Astrocyte (in vitro differentiated cells and primary cell): ENCODE measurements around the gene AK9. TPM values are rescaled to one million over a fixed set of nuclear protein-coding genes. Genes with fewer than 3 reads are reported as not detected.

Experiments used
- DNase-seq: peaks from one replicate; pipeline ENCODE4 v3.0.0-alpha.2; 2010; ENCODE audit warnings: low read depth
- FAIRE-seq: peaks from 2 replicates; lab custom pipeline; 2011; peaks lifted over from hg19 to GRCh38; lab: Jason Lieb, UNC
- H2AFZ ChIP-seq: 2 replicates; pipeline ENCODE4 v1.6.0; 2012; ENCODE audit warnings: low read depth, low read length, inconsistent platforms
- H3K27ac ChIP-seq: 2 replicates; pipeline ENCODE4 v1.5.1; 2011; ENCODE audit warnings: low read depth, low read length, inconsistent platforms
- H3K27me3 ChIP-seq: 2 replicates; pipeline ENCODE4 v1.6.0; 2011; ENCODE audit warnings: low read length, inconsistent platforms; ENCODE audit not compliant: insufficient read depth
- H3K36me3 ChIP-seq: 2 replicates; pipeline ENCODE4 v1.5.1; 2011; ENCODE audit warnings: low read length, inconsistent platforms; ENCODE audit not compliant: insufficient read depth
- H3K4me1 ChIP-seq: 2 replicates; pipeline ENCODE4 v1.5.1; 2011; ENCODE audit warnings: low read length, inconsistent platforms; ENCODE audit not compliant: insufficient read depth
- H3K4me2 ChIP-seq: 2 replicates; pipeline ENCODE4 v1.6.0; 2012; ENCODE audit warnings: low read length, inconsistent platforms
- H3K4me3 ChIP-seq: 2 replicates; pipeline ENCODE4 v1.5.1; 2011; ENCODE audit warnings: low read depth, mild to moderate bottlenecking, low read length, inconsistent platforms; ENCODE audit not compliant: insufficient read depth
- H3K79me2 ChIP-seq: 2 replicates; pipeline ENCODE4 v1.6.0; 2012; ENCODE audit warnings: mild to moderate bottlenecking, low read length, inconsistent platforms; ENCODE audit not compliant: insufficient read depth
- H3K9ac ChIP-seq: 2 replicates; pipeline ENCODE4 v1.6.0; 2012; ENCODE audit warnings: mild to moderate bottlenecking, low read length, inconsistent platforms
- H3K9me3 ChIP-seq: 2 replicates; pipeline ENCODE4 v1.5.1; 2012; ENCODE audit warnings: low read depth, mild to moderate bottlenecking, low read length, inconsistent platforms; ENCODE audit not compliant: insufficient read depth
- H4K20me1 ChIP-seq: 2 replicates; pipeline ENCODE4 v1.6.0; 2012; ENCODE audit warnings: low read length, inconsistent platforms; ENCODE audit not compliant: insufficient read depth
- H3K27ac Mint-ChIP-seq: one replicate; pipeline ENCODE4 v1.8.0; 2021; ENCODE audit warnings: mild to moderate bottlenecking, mixed read lengths; ENCODE audit not compliant: unreplicated experiment
- H3K27me3 Mint-ChIP-seq: one replicate; pipeline ENCODE4 v1.8.0; 2021; ENCODE audit warnings: low read depth, mixed read lengths; ENCODE audit not compliant: unreplicated experiment
- H3K36me3 Mint-ChIP-seq: one replicate; pipeline ENCODE4 v1.8.0; 2021; ENCODE audit warnings: low read depth, mixed read lengths; ENCODE audit not compliant: unreplicated experiment
- H3K4me1 Mint-ChIP-seq: one replicate; pipeline ENCODE4 v1.8.0; 2021; ENCODE audit warnings: low read depth, mixed read lengths; ENCODE audit not compliant: unreplicated experiment
- H3K4me3 Mint-ChIP-seq: one replicate; pipeline ENCODE4 v1.8.0; 2021; ENCODE audit warnings: mild to moderate bottlenecking, moderate library complexity, mixed read lengths; ENCODE audit not compliant: unreplicated experiment
- H3K9me3 Mint-ChIP-seq: one replicate; pipeline ENCODE4 v1.8.0; 2021; ENCODE audit warnings: mild to moderate bottlenecking, mixed read lengths; ENCODE audit not compliant: unreplicated experiment
- CTCF ChIP-seq: IDR thresholded peaks from 2 replicates; pipeline ENCODE4 v1.5.1; 2011; ENCODE audit warnings: low read depth, mild to moderate bottlenecking, inconsistent platforms, low read length, moderate library complexity; ENCODE audit not compliant: insufficient read depth
- EZH2 ChIP-seq: IDR thresholded peaks from 2 replicates; pipeline ENCODE4 v1.6.1; 2012; ENCODE audit warnings: mild to moderate bottlenecking, low read length, inconsistent platforms; ENCODE audit not compliant: insufficient read depth
- total RNA-seq: library from RNA; stranded (reverse); gene quantifications from 2 replicates; pipeline ENCODE4 v1.2.1, GENCODE V29; 2021

Gene AK9
- total RNA-seq, 1 donor from 2014 or later, result 3.4 TPM

GRCh38 chr6:109477184-109477583 is 213.8 kb downstream of the AK9 start:
- H3K36me3 Mint-ChIP-seq, result peaks cover 18% of the 10 kb centered on the region
- peaks cover 36% of the 10 kb centered on the region for H3K36me3 ChIP-seq
- H3K4me1 ChIP-seq, result peaks cover 12% of the 10 kb centered on the region
- peaks cover 61% of the 10 kb centered on the region for H3K79me2 ChIP-seq
- H3K4me1 Mint-ChIP-seq, result peaks cover 18% of the 10 kb centered on the region
- H3K27ac ChIP-seq, result no peak overlapping the region
- H3K27me3 ChIP-seq, result no peaks in the 10 kb centered on the region
- H3K9ac ChIP-seq, result no peak overlapping the region
- no peak overlapping the region for H3K4me2 ChIP-seq
- H3K4me3 Mint-ChIP-seq, result no peak overlapping the region
- no peak overlapping the region for H2AFZ ChIP-seq
- peaks cover 44% of the 10 kb centered on the region for H4K20me1 ChIP-seq
- no peaks in the 10 kb centered on the region for H3K27me3 Mint-ChIP-seq
- H3K9me3 ChIP-seq, result no peaks in the 10 kb centered on the region
- H3K27ac Mint-ChIP-seq, result peak overlapping the region; percentile 5
- TF ChIP-seq EZH2, result no peak
- no peak for TF ChIP-seq CTCF
- no peaks in the 10 kb centered on the region for H3K9me3 Mint-ChIP-seq
- no peak overlapping the region for H3K4me3 ChIP-seq
- DNase-seq (no peak), FAIRE-seq (no peak)

DNA sequence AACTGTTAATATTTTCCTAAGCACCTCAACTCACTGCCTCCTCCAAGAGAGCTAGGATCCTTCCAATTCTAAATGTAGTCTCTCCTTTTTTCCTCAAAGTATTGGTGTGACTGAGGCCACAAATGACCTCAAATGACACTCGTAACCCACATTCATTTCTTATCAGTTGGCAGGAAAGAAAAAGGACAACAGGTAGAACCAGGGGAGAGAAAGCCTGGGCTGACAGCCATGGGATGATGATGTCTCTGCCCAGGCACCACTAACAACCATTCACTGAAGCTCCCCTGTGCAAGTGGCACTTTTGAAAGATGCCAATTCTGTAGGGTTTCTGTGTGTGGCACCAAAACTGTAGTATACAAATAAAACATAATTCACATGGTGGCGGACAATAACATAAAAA is 215.4 kb downstream of the AK9 start:
- Histone ChIP-seq H3K27me3 (no peaks in the 10 kb centered on the region), H3K36me3 (peaks cover 40% of the 10 kb centered on the region), H3K9me3 (no peaks in the 10 kb centered on the region), H3K4me2 (no peak overlapping the region), H2AFZ (no peak overlapping the region), H3K79me2 (peaks cover 45% of the 10 kb centered on the region), H3K4me1 (peaks cover 7% of the 10 kb centered on the region), H3K4me3 (no peak overlapping the region), H4K20me1 (peaks cover 42% of the 10 kb centered on the region), H3K9ac (no peak overlapping the region), H3K27ac (no peak overlapping the region)
- DNase-seq, result no peak
- Mint-ChIP-seq H3K27ac (no peak overlapping the region), H3K27me3 (no peaks in the 10 kb centered on the region), H3K36me3 (peaks cover 16% of the 10 kb centered on the region), H3K4me1 (peaks cover 18% of the 10 kb centered on the region), H3K9me3 (no peaks in the 10 kb centered on the region), H3K4me3 (no peak overlapping the region)
- no peak for FAIRE-seq
- TF ChIP-seq EZH2 (no peak), CTCF (no peak)

GRCh38 chr6:109474995-109475394 is 216.0 kb downstream of the AK9 start:
- peaks cover 7% of the 10 kb centered on the region for H3K4me1 ChIP-seq
- peaks cover 39% of the 10 kb centered on the region for H3K79me2 ChIP-seq
- Mint-ChIP-seq H3K27ac (no peak overlapping the region), H3K4me3 (no peak overlapping the region), H3K36me3 (peaks cover 16% of the 10 kb centered on the region), H3K9me3 (no peaks in the 10 kb centered on the region), H3K4me1 (peaks cover 18% of the 10 kb centered on the region), H3K27me3 (no peaks in the 10 kb centered on the region)
- H3K27ac ChIP-seq, result no peak overlapping the region
- H3K27me3 ChIP-seq, result no peaks in the 10 kb centered on the region
- H2AFZ ChIP-seq, result no peak overlapping the region
- H3K9ac ChIP-seq, result no peak overlapping the region
- peaks cover 39% of the 10 kb centered on the region for H4K20me1 ChIP-seq
- H3K4me2 ChIP-seq, result no peak overlapping the region
- TF ChIP-seq EZH2 (no peak), CTCF (no peak)
- no peak overlapping the region for H3K4me3 ChIP-seq
- H3K36me3 ChIP-seq, result peaks cover 36% of the 10 kb centered on the region
- no peak for FAIRE-seq
- DNase-seq, result no peak
- no peaks in the 10 kb centered on the region for H3K9me3 ChIP-seq
